T-helper 1 cell (primary cell): ENCODE data around the gene HSPB7.
"Not testable (repeated sequence)": the region's sequence is repeated elsewhere in the genome, so short reads cannot be mapped to it uniquely, and the experiment has no call there.

Experiments used
- DNase-seq, 5 donors: peaks; one replicate each; pipeline ENCODE4 v3.0.0-alpha.2; 2012 to 2020

HSPB7 gene

DNA sequence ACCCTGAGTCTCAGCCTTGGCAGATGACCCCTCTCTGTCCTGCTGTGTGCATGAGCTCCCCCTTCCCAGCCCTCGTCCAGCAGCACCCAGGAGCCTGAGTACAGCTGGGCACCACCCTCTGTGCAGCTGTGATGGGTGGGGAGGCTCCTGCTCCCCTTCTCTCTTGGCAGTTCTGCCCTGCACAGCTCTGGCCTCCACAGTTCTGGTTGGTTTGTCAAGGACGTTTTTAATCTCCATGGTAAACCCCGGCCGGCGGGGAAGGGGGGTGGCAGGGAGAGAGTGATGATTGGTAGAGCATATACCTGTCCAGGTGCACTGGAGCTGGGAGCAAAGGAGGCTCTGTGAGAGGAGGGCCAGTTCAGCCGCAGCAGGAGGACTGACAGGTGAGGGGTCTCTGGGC lies 3.8 kb upstream of the HSPB7 start, which contains the start of gene CLCNKA:
TSS of gene CLCNKA (plus strand) at position 356 of the 400 bp plus-strand sequence. CDS start 584 bp downstream, outside the sequence.
- no peak for DNase-seq

DNA sequence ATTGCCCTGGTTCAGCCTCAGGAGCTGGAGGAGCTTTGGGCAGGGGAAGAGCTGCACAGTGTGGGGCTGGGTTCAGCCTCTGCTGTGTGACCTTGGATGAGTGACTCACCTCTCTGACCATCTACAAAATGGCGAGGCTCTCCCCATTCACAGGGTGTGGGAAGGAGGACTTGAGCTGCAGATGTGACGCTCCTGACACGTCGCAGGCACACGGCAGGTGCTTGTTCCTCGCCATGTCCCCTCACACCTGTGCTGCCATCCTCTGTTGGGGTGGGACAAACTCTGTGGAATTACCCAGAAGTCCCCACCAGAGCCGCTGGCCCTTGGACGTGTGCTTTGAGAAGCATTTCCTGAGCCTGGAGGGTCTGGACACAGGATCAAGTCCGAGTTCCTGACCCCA lies 3.0 kb upstream of the HSPB7 start:
- DNase-seq: not testable (repeated sequence)

DNA sequence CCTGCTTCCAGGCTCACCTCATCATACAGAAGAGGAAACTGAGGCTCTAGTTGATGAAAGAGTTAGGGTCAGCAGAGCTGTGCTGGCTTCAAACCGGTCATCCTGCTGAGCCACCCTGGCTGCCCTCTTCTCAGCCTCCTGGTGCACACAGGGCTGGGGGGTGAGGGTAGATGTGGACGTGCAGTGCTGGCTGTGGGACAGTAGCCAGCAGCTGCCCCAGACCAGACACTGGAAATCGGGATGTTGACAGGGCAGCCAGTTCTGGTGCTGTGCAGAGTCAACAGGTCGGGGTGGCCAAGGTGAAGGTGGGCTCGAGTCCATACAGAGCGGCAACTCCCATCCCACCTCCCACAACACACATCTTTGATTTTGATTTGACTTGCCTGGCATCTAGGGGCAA lies 2.5 kb upstream of the HSPB7 start:
- DNase-seq: no peak

DNA sequence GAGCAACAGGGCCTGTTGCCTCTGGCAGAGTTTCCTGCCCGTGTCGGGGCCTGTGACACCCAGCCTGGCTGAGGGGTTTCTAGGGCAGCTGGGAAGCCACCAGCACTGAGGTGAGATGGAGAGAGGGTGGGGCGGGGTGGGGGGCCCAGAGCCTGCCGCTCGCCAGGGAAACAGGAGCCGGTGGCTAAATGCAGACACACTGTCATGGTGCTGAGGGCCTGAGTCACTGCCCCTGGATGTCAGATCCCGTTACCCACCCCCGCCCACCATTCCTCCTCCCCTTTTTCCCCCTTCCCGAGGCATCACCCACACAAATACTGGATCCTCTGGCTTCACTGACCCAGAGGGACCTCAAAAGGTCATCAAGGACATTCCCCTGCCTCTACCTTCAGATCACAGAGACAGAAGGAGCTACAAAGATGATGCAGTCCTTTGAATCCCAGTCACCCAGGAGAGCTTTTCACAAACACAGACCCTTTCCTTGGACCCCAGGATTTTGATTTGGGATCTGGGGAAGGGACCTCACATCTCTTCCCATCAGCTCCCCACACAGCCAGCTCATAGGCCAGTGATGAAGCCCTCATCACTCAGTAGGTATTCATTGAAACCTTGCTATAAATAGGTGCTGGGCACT lies 1.9 kb upstream of the HSPB7 start:
- no peak for DNase-seq

DNA sequence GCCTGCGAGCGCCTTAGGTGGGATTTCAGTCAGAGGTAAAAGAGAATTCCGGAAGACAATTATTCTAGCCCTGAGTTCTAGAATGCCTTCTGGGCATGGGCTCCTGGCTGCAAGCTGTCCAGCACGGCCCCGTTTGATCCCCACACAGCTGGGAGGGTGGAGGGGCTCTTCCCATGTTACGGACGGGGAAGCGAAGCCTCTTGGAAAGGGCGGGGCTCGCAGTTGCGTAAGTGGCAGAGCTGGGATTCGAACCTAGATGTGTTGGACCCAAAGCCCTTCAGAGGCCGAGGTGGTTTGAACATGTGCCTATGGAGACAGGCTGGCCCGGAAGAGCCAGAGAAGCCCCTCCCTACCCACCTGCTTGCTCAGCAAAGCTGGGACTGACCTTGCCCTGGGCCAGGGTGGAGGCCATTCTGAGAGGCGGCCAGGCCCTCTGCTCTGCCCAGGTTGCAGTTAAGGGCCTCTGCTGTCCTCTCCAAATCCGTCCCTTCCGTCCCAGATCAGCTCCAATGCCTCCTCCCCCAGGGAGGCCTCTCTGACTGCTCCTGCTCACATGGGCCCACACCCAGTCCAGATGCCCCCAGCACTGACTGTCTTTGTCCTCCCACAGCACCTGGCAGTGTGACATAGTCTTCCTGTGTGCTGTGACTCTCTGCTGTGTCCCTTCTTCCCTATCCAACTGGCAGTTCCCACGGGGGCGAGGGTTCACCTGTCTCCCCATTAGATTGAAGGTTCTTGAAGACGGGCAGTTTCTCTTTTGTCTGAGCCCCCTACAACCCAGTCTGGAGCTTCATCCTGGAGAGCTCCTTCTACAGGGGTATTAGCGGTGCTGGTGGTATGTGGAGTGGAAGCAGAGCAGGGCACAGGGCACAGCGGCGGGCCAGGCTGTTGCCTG lies 1.2 kb upstream of the HSPB7 start:
- DNase-seq: no peak

DNA sequence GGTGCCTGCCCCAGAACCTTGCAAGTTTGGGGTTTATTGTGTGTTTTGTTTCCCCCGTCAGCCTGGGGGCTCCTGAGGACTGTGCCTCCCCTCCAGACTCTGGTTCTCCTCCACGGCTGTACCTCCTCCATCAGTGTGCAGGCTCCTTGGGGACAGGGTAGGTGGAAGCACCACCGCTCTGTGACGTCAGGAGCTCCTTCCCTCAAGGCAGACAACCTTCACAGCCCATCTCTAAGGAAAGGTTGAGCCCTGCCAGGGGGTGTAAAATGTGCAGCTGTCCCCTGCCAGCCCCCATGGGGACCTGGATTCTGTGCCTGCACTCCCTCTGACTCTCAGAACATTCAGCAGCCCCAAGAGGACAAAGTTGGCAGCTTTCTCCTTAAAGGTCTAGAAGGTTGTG lies 465 bp upstream of the HSPB7 start:
- DNase-seq: no peak

DNA sequence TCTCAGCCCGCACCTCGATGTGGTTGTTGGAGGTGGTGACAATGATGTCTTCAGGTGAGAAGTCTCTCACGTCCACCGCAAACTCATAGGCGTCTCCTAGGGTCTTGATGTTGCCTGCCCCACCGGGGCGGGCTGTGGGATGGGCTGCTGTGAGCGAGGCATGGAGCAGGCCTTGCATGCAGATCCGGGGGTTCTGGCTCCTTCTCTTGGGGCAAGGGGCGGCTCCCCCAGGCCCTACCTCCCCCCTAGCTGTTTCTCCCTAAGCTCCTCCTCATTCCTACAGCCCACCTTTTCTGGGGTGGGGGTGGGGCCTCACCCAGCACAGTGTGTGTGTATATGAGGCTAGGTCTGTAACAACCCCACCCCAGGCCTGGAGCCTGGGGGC lies 775 bp downstream of the HSPB7 start:
- no peak for DNase-seq

DNA sequence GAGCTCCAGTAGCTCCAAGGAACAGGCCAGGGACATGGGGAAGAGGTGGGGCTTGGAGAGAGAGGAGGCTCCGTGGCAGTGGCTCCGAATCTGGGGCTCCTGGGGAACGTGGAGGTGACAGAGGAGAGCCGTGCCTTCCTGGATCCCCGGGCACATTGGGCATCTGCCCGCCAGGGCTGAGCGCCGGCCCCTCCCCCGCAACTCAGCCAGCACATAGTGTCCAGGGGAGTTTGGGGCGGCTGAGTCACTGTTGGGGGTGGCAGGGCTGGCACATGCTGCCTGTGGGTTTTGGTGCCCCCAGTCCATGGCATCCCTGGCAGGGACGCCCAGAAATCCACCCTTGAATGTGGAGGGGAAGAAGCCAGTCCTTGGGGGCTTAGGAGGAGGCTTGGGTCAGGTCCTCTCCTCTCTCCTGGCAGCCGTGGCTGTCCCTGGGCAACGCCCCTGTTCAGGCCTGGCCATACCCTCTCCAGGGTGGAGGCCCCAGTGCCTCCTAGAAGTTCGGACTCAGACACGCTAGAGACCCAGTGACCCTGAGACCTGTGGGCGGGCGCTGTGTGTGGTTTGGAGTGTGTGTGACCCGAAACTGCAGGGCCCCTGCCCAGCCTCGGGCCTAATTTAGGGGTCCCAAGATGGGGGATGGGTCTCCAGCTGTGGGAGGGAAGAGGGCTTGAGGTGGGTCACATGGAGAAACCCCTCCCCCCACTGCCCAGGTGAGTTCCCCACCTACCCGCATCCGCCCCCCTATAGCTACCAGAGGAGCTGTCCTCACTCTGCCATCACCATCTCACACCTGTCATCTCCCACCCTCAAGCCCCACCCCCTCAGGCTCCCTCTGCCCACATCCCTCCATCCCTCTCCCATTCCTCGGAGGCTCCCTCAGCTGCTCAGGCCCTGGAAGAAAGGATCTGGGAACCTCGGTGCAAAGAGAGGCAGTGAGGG lies 1.6 kb downstream of the HSPB7 start:
- no peak for DNase-seq

DNA sequence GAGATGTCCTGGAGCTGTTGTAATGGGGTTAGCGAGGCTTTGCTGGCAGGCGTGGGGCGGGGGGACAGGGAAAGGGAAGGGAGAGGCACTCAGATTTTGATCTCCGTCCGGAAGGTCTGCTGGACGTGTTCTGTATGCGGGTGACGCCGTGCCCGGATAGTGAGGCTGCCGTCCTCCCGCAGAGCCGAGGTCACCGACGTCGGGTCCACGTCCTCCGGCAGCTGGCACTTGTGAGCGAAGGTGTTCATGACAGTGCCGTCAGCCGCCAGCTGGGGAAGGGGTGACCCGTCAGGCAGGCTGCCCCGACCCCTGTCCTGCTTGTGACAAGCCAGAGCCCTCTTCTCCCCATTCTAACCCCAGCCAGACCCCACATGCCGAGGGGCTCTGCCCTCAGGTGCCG lies 2.4 kb downstream of the HSPB7 start:
- DNase-seq: no peak

DNA sequence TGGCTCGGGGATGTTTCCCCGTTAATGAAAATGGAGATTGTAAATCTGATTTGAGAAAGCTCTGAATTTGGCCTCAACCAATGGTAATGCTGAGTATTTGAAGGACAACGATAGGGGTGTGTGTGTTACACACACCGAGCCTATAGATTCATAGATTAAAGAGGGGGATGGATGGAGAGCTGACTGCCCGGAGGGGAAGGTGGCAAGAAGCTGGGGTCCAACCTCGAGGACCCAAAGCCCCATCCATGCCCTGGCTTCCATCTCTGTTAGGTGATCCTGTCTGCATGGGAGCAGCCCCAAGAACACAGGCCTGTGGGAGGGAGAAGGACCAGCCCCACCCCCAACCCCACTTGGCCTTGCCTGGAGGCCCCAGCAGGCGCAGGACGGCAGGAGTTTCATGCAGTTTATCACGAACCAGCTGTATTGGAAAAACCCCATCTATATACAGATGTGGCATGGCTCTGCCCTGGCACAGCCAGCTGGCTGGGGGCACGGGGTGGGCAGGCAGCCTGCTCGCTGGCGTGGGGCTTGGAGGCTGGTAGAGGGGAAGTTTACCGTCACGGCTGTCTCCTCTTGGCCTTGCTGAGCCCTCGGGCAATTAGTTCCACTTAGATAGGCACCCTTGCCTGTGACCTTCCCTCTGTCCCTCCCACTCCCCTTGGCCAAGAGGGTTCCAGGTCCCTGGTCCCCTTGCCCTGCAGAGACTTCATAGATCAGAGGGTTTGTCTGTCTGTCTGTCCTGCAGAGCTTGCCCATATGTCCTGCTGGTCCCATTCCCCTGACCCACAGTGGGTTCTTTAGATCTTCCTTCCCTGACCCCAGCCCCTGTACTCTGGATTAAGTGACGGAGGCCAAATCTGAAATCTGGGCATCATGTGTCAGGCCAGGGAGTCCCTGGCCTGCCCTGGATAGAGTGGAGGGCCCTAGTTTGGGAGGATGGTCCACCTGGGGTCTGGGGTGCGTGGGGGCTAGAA lies 3.0 kb downstream of the HSPB7 start:
- DNase-seq: no peak

DNA sequence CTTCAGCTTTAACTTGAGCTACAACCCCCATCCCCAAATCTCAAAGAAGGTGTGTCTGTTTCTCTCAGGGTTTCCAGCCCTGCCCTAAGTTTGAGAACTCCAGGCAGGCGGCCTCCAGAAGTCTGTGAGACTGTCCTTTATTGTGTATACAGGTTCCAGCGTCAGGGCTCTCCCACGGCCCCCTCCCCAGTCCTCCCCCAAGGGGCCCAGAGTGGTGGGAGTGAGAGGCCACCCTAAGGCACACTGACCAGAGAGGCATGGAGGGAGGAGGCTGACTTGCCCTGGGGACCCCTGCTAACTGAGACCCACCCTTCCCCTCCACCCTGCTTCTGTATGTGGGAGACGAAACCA lies 4.0 kb downstream of the HSPB7 start:
- DNase-seq: no peak

DNA sequence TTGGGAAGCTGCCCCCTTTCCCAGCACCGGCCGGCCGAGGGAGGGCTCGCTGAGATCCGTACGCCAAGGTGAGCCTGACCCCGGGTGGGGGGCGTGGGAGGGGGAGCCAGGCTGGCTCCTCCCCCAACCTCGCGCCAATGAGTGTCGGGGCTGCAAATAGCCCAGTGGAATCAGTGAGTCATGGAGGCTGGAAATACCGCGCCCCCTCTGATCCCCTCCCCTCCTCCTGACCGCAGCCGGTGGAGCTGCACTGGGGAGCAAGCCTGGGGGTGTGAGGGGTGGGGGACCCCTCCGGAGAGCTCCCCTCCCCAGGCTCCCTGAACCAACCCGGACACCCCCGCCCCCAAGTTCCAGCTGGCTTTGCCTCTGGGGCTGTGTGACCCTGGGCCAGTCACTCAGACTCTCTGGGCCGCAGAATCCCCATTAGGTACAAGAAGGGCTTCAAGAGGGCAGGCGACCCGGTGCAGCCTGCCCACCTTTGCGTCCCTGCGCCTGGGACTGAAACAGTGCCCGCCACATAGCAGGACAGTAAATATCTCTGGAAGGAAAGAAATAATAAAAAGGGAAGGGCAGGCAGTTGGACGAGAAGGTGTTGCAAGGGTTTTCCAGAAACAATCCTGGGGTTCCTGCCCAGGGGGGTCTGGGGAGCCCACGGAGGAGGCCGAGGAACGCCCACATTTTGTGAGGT lies 4.5 kb downstream of the HSPB7 start:
- DNase-seq: peak in 2 of 5 donors; percentile 10 to 24

DNA sequence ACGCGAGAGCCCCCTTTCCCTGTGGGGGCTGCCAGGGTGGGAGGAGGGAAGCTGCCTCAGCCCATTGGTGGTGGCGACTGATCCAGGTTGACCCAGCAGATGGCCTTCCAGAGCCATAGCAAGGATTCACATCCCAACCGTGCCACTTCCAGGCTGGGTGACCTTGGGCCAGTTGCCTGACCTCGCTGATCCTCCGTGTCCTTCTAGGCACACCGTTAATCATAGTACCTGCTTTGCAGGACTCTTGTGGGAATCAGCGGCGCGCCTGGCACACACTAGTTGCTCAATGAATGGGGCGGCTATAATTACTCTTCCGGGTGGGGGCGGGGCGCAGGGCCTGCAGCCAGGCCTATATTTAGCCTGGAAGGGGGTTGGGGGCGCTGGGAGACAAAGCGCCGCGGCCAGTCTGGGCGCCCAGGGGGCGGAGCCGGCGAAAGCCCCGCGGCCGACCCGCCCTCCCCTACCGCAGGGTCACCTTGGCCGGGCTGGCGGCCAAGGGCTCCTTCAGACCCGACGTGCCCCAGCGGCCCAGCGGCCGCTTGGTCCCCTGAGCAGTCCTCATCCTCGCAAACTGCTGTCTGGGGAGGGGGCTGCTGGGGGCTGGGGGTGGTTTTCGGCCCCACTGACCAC lies 5.1 kb downstream of the HSPB7 start:
- peak in 3 of 5 donors; percentile 19 to 27 (median 22) for DNase-seq

DNA sequence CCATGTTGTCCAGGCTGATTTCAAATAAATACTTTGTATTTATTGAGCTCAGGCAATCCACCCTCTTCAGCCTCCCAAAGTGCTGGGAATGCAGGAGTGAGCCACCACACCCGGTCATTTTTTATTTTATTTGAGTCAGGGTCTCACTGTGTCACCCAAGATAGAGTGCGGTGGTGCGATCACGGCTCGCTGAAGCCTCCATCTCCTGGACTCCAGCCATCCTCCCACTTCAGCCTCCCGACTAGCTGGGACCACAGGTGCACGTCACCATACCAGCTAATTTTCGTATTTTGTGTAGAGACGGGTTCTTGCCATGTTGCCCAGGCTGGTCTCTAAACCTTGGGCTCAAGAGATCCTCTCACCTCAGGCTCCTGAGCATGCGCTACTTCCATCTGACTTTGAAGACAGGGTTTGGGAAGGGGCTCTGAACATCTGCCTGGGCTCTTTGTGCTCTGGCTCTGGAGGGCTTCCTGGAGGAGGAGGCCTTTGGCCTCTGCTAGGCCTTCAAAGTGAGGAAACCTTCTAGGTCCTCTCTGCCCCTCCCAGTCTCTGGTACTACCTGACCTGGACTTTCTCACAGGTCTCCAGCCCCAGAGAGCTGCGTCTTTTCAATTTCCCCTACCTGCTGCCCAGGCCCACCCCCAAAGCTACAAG lies 5.8 kb downstream of the HSPB7 start:
- no peak for DNase-seq

DNA sequence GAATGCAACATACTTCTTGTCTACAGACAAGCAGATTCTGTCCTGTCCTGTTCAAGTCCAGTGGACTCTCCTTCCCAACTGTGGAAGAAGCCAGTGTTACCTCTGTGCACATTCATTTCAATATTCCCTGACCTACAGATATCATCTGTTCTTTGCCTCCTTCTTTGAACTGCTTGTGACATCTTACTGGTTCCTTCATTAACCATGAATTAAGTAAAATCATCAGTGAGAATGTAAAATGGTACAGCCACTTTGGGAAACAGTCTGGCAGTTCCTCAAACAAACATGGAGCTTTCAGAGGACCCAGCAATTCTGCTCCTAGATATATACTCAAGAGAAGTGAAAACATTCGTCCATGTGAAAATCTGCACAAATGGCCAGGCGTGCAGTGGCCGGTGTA lies 7.0 kb downstream of the HSPB7 start:
- DNase-seq: no peak

DNA sequence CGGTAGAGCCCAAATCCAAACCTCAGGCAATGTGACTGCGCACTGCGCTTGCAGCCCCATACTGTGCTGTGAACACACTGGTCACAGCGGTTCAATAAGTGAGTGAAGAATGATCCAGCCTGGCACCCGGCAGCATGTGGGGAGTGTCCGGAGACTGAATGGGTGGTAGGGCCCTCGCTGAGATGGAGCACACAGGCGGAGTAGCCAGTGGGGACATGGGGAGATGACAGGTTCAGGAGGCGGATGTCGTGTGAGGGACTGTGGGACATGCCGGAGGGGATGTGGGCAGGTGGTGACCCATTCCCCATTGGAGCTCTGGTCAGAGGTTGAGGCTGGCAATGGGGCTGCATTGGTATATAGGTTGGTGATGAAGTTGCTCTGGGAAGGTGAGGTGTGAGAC lies 8.2 kb downstream of the HSPB7 start:
- no peak for DNase-seq

DNA sequence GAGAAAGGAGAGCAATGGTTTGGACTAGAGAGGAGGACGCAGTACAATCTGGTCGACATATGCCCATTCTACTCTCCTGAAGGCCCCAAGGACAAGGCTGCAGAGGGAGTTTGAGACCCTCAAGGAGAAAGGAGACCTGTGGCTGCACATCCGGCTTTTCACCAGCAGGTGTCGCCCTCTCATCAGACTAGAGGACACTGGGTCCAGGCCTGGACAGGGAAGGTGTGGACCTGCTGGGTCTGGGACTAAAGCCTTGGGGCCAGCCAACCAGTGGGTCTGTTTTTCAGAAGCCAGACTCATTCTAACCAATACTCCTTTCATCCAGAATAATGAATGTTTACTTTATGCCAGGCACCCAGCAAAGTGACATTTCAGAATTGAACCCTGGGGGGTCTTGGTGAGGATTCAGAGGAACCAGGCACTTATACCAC lies 8.8 kb downstream of the HSPB7 start:
- peak; percentile 35 to 73 (median 50) for DNase-seq

DNA sequence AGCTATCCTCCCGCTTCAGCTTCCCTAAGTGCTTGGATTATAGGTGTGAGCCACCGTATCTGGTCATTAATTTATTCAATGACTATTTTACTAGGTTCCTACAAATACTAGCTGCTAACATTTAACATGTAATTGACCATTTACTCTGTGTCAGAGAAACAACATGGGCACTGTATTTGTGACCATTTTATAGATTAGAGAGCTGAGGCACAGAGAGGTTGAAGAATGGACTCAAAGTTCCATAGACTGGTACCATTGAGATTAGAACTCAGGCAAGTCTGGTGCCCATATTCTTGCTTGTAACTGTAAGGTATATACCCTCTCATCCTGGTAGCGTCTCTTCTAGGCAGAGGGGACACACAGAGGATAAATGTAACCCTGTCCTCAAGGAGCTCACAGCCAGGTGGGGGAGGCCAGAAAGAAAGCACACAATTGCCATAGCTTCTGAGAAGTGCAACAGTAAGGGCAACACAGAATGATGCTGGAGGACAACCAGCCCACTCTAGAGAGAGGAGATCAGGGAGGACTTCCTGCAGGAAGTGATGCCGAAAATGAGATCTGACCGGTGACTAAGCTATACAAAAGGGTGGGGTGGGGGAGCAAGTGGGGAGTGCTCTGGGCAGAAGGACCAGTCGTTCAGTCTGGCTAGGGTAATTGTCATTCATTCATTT lies 10.0 kb downstream of the HSPB7 start:
- no peak for DNase-seq
